Peyer's patch (tissue), 4 donors: ENCODE results near the gene UPK3A. TPM values are rescaled to one million over a fixed set of nuclear protein-coding genes. Genes with fewer than 3 reads are reported as not detected.

ENCODE experiments used
- DNase-seq, 3 donors: peaks; one replicate each; pipeline ENCODE4 v3.0.0-alpha.2; 2017 to 2019
- H3K27ac ChIP-seq, 4 donors: fragments of 200-600 bp; sonication (generic); one replicate each; pipeline ENCODE4 v1.5.1; 2016 to 2019
- H3K27me3 ChIP-seq, 2 donors: fragments of 200-600 bp; sonication (generic); one replicate each; pipeline ENCODE4 v1.5.1; 2019
- H3K36me3 ChIP-seq, 3 donors: fragments of 200-600 bp; sonication (generic); one replicate each; pipeline ENCODE4 v1.5.1; 2016 to 2019
- H3K4me1 ChIP-seq, 4 donors: fragments of 200-600 bp; sonication (generic); one replicate each; pipeline ENCODE4 v1.5.1; 2016 to 2019
- H3K4me3 ChIP-seq, 4 donors: fragments of 200-600 bp; sonication (generic); 1 replicate in 3 of 4; 2 replicates in 1 of 4; pipeline ENCODE4 v1.5.1; 2016 to 2019; ENCODE audit warnings: mild to moderate bottlenecking in 1 of 4
- H3K9me3 ChIP-seq, 4 donors: fragments of 200-600 bp; sonication (generic); one replicate each; pipeline ENCODE4 v1.5.1; 2016 to 2019; ENCODE audit warnings: mild to moderate bottlenecking in 1 of 4
- CTCF ChIP-seq, 6 experiments: fragments of 450-650 bp in 4 of 6; fragments of 200-600 bp in 2 of 6; sonication (generic) in 1 of 6; IDR thresholded peaks; one replicate each; pipeline ENCODE4 v1.5.1; 2017 to 2019; ENCODE audit warnings: antibody characterized with exemption in 6 of 6, mild to moderate bottlenecking in 3 of 6, moderate library complexity in 1 of 6
- POLR2A ChIP-seq, 2 donors: fragments of 450-650 bp; IDR thresholded peaks; one replicate each; pipeline ENCODE4 v1.5.1; 2017; ENCODE audit warnings: antibody characterized with exemption in 2 of 2, mild to moderate bottlenecking in 2 of 2, moderate library complexity in 2 of 2
- total RNA-seq, 4 donors: library from RNA; depleted of rRNA; stranded (reverse); fragments of >200 nt; gene quantifications; one replicate each; pipeline ENCODE4 v1.1.0, GENCODE V29; 2016

The UPK3A gene
- total RNA-seq, 4 donors from 2014 or later, result 4.0 TPM; not detected in 3

DNA sequence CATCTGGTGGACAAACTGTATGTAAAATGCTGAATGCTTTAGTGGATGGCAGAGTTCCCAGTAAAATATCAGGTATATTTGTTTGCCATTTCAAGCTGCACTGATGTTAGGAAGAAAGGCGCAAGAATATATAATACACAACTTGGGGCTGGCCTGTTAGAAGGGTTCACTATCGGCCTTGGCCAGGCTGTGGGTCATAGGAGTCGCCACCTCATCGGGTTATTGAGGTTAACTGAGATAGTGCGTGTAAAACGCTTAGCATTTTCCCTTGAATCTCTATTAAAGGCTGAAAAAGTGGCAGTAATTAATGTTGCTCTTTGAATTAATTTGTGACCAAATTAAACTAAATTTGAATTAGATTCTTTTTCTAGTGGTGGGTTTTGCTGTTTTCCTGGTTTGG, 30.0 kb downstream of the UPK3A start:
- no peak overlapping the region for H3K27ac ChIP-seq
- no peak overlapping the region for H3K4me3 ChIP-seq
- no peaks in the 10 kb centered on the region for H3K36me3 ChIP-seq
- H3K4me1 ChIP-seq, result peaks cover 0 to 40% (median 16%) of the 10 kb centered on the region in 4 donors
- TF ChIP-seq CTCF (IDR thresholded peaks at IDR 0.05) (no peak), POLR2A (IDR thresholded peaks at IDR 0.05) (no peak)
- DNase-seq, result no peak
- H3K27me3 ChIP-seq, result no peaks in the 10 kb centered on the region
- no peaks in the 10 kb centered on the region for H3K9me3 ChIP-seq

DNA sequence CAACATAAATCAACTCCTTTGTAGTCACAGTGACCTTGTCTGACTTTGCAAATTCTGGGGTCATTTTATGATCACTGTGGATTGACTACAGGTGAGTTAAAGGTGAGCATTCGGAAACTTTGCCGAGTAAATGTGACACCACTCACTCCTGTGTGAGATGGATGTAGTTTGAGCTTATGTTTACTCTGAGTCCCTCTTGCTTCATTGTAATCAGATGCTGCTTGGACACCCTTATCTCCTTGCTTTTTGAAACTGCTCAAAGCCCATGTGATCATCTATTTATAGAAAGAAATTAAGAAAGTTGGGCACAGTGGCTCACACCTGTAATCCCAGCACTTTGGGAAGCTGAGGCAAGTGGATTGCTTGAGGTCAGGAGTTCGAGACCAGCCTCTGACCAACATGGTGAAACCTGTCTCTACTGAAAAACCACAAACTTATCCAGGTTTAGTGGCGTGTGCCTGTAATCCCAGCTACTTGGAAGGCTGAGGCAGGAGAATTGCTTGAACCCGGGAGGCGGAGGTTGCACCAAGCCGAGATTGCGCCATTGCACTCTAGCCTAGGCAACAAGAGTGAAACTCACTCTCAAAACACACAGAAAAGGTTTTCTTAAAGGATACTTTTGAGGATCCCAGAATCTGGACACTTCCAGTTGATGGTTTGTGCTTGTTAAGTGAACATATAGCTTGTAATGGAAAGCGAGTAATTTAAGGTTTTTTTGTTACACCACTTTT, 32.2 kb downstream of the UPK3A start:
- no peaks in the 10 kb centered on the region for H3K27me3 ChIP-seq
- no peak for TF ChIP-seq POLR2A (IDR thresholded peaks at IDR 0.05)
- no peak for TF ChIP-seq CTCF (IDR thresholded peaks at IDR 0.05)
- H3K9me3 ChIP-seq, result no peaks in the 10 kb centered on the region
- H3K36me3 ChIP-seq, result peaks cover 0 to 5% (median 0%) of the 10 kb centered on the region in 3 donors
- H3K4me1 ChIP-seq, result peaks cover 0 to 35% (median 10%) of the 10 kb centered on the region in 4 donors
- H3K27ac ChIP-seq, result peak overlapping the region; percentile 75 to 86 (median 77)
- DNase-seq, result no peak
- H3K4me3 ChIP-seq, result no peak overlapping the region

- TF ChIP-seq POLR2A (IDR thresholded peaks at IDR 0.05) (no peak), CTCF (IDR thresholded peaks at IDR 0.05) (peak in 4 of 6 experiments; percentile 4 to 55 (median 52))
- peak overlapping the region; percentile 75 to 86 (median 77) for H3K27ac ChIP-seq
These were observed 32.9 kb downstream of the UPK3A start for GRCh38 chr22:45317551-45318167.

DNA sequence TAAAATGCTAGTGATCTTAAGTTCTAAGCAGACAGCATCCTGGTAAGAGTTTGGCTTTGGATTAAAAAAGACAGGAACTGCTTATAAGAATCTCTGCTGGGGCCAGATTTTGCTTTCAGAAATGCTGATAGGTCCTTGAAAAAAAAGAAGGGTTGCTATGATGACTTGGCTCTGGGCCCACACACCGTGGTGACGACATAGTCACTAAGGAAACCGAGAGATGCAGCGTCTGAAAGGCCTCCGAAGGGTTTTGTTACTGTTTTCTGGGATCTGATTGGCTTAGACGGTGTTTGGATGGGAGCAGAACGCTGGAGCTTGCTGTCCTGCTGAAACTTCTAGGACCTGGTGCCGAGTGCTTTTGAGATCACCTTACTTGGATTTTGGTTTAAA, 33.4 kb downstream of the UPK3A start:
- peaks cover 0 to 35% (median 10%) of the 10 kb centered on the region in 4 donors for H3K4me1 ChIP-seq
- peak in 2 of 3 donors; percentile 85 to 94 for DNase-seq
- no peaks in the 10 kb centered on the region for H3K27me3 ChIP-seq
- H3K4me3 ChIP-seq, result peak overlapping the region in 2 of 4 donors; percentile 2 to 16
- H3K9me3 ChIP-seq, result no peaks in the 10 kb centered on the region
- H3K36me3 ChIP-seq, result peaks cover 0 to 15% (median 0%) of the 10 kb centered on the region in 3 donors
- peak overlapping the region; percentile 75 to 86 (median 77) for H3K27ac ChIP-seq
- TF ChIP-seq CTCF (IDR thresholded peaks at IDR 0.05) (no peak), POLR2A (IDR thresholded peaks at IDR 0.05) (no peak)

More at GRCh38 chr22:45317551-45318167, 32.9 kb downstream of the UPK3A start:
- peaks cover 0 to 10% (median 0%) of the 10 kb centered on the region in 3 donors for H3K36me3 ChIP-seq
- H3K4me1 ChIP-seq, result peaks cover 0 to 35% (median 10%) of the 10 kb centered on the region in 4 donors
- peak in 2 of 3 donors; percentile 59 to 68 for DNase-seq
- no peaks in the 10 kb centered on the region for H3K27me3 ChIP-seq
- no peak overlapping the region for H3K4me3 ChIP-seq
- no peaks in the 10 kb centered on the region for H3K9me3 ChIP-seq

- H3K9me3 ChIP-seq, result no peaks in the 10 kb centered on the region
- peak overlapping the region; percentile 75 to 86 (median 77) for H3K27ac ChIP-seq
- DNase-seq, result peak in 1 of 3 donors; percentile 61
- H3K4me3 ChIP-seq, result peak overlapping the region; percentile 2 to 16 (median 6)
- H3K27me3 ChIP-seq, result no peaks in the 10 kb centered on the region
- H3K4me1 ChIP-seq, result peaks cover 0 to 35% (median 10%) of the 10 kb centered on the region in 4 donors
- H3K36me3 ChIP-seq, result peaks cover 0 to 21% (median 0%) of the 10 kb centered on the region in 3 donors
- TF ChIP-seq POLR2A (IDR thresholded peaks at IDR 0.05), result no peak
- TF ChIP-seq CTCF (IDR thresholded peaks at IDR 0.05), result no peak
These were observed 34.0 kb downstream of the UPK3A start for GRCh38 chr22:45318558-45319323.
